Testis (tissue), 2 donors: ENCODE measurements around the gene IMPG1.

Experiments
- CTCF ChIP-seq, 3 experiments: fragments of 450-650 bp in 2 of 3; fragments of 200-600 bp in 1 of 3; sonication (generic) in 1 of 3; IDR thresholded peaks; one replicate each; pipeline ENCODE4 v1.5.1; 2016 to 2019; ENCODE audit warnings: antibody characterized with exemption in 3 of 3, mild to moderate bottlenecking in 2 of 3, moderate library complexity in 1 of 3
- POLR2A ChIP-seq: fragments of 450-650 bp; IDR thresholded peaks from one replicate; pipeline ENCODE4 v1.6.1; 2017; ENCODE audit warnings: antibody characterized with exemption, mild to moderate bottlenecking, moderate library complexity

- TF ChIP-seq CTCF (IDR thresholded peaks at IDR 0.05): no peak
- TF ChIP-seq POLR2A: no peak
Measured at GRCh38 chr6:75880305-75880704, 192.2 kb downstream of the IMPG1 start.
